GM19239 (cell line): Measurements from ENCODE around the gene TENM4.
"Not testable (repeated sequence)": the region's sequence is repeated elsewhere in the genome, so short reads cannot be mapped to it uniquely, and the experiment has no call there.

Source experiments
- DNase-seq: peaks from one replicate; pipeline ENCODE4 v3.0.0; 2011; ENCODE audit warnings: low spot score; ENCODE audit not compliant: insufficient read length
- FAIRE-seq: peaks from 2 replicates; lab custom pipeline; 2011; peaks lifted over from hg19 to GRCh38; lab: Jason Lieb, UNC

TENM4 gene

DNA sequence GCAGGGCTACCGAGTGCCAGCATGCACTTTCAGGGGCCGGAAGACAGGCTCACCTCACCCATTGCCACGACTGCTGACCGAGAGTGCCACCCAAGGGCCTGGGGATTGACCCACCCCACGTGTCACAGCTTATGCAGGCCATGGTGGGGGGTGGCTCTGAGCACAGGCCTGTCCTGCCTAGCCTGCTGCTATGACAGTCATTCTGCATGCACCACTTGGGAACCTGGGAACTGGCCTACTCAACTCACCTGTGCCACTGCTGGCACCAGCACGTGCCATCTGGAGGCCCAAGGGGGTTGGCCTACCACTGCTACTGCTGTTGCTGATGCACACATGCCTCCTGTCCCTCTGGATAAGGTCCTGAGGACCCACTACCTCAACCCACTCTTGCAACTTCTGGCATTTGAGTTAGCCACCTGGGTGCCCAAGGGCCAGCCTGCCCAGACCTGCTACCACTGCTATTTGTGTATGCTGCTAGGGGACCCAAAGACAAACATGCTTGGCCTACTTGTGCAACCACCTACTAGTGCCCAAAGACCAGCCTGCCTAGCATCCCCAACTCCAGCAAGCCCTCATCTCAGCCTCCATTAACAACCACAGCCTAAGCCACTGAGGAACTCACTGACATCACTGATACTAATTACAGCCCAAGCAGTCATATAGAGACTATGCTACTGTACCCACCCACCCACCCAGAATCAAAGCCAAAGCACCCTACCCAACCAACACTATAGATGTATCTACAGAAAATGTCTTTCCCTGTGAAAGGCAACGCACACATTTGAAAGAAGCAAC lies 807.1 kb downstream of the TENM4 start:
- DNase-seq (no peak), FAIRE-seq (no peak)

GRCh38 chr11:78630561-78631303 lies 810.1 kb downstream of the TENM4 start:
- FAIRE-seq, result no peak
- DNase-seq, result no peak

DNA sequence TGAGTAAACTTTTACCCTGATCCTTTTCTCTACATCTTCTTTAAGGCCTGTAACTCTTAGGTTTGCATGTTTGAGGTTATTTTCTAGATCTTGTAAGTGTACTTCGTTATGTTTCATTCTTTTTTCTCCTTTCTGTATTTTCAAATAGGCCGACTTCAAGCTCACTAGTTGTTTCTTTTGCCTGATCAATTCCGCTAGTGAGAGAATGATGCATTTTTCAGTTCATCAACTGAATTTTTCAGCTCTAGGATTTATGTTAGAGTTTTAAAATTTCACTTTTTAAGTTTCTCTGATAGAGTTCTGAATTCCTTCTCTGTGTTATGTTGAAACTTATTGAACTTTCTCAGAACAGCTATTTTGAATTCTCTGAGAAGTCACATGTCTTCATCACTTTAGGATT lies 810.7 kb downstream of the TENM4 start:
- FAIRE-seq (no peak), DNase-seq (no peak)

DNA sequence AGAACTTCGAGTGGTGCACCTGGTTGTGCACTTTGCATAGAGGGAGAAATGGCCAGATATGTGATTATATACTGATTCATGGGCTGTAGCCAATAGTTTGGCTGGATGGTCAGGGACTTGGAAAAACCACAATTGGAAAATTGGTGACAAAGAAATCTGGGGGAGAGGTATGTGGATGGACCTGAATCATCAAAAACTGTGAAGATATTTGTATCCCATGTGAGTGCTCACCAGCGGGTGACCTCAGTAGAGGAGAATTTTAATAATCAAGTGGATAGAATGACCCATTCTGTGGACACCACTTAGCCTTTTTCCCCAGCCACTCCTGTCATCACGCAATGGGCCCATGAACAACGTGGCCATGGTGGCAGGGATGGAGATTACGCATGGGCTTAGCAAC lies 818.2 kb downstream of the TENM4 start:
- FAIRE-seq (no peak), DNase-seq (no peak)

DNA sequence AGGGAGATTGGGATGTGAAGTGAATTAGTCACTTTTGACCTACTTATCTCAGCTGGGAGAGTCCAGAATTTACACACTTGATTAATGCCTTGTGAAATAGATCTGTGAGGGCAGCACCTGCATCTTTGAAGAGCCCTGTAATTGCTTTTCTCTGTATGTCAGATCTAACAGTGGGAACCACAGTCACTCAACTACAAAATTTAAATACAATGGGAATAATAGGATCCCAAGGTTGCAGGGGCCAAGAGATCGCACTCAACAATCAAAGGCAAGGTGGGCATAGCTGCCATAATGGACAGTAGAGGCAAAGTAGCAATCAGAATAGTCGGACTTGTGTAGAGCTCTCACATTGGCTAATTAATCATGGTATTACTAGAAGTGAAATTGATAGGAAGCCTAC lies 820.7 kb downstream of the TENM4 start:
- DNase-seq, result no peak

GRCh38 chr11:78615724-78616123 lies 825.1 kb downstream of the TENM4 start:
- DNase-seq, result no peak
- FAIRE-seq, result no peak

More for the DNA sequence above, 820.7 kb downstream of the TENM4 start:
- no peak for FAIRE-seq

- no peak for FAIRE-seq
Measured at GRCh38 chr11:78613378-78613813, 827.4 kb downstream of the TENM4 start.

DNA sequence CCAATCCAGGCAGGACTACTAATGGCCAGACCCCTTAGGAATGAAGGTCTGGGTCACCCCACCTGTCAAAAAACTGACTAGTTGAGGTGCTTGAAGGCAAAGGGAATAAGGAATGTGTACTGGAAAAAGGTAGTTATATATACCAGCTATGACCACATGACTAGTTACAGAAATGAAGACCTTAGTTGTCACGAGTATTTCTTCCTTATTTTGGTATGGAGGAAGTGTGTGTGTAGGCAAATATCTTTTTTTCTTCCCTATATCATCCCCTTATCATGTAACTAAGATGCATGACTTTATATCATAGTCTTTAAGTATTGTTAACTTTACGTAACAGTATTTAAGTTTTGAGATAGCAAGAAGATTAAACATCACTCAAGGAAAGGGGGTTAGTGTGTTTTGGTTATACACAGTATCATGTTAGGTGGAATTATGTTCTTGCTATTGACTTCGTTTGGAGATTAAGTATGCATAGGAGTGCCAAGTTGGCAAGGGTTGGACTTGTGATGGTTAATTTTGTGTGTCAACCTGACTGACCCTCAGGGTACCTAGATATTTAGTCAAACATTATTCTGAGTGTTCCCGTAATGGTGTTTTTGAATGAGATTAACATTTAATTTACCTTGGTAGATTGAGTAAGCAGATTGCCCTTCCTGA lies 828.0 kb downstream of the TENM4 start:
- FAIRE-seq, result no peak

More at GRCh38 chr11:78613378-78613813, 827.4 kb downstream of the TENM4 start:
- no peak for DNase-seq

GRCh38 chr11:78609321-78609720 lies 831.5 kb downstream of the TENM4 start:
- DNase-seq, FAIRE-seq: not testable (repeated sequence)

More for the DNA sequence above, 828.0 kb downstream of the TENM4 start:
- DNase-seq, result no peak

GRCh38 chr11:78607696-78608095 lies 833.1 kb downstream of the TENM4 start:
- FAIRE-seq (no peak), DNase-seq (no peak)

GRCh38 chr11:78606667-78607066 lies 834.2 kb downstream of the TENM4 start:
- FAIRE-seq (no peak), DNase-seq (no peak)

GRCh38 chr11:78605296-78605695 lies 835.5 kb downstream of the TENM4 start:
- FAIRE-seq, result no peak

GRCh38 chr11:78603792-78604191 lies 837.0 kb downstream of the TENM4 start:
- FAIRE-seq (no peak), DNase-seq (no peak)

More at GRCh38 chr11:78605296-78605695, 835.5 kb downstream of the TENM4 start:
- no peak for DNase-seq
